ENCODE data around the gene FAAP20. TPM values are rescaled to one million over a fixed set of nuclear protein-coding genes. Genes with fewer than 3 reads are reported as not detected.
A peak's percentile ranks its signal among the peaks of the same experiment; 100 is the strongest.

The FAAP20 gene
- total and polyA plus RNA-seq, 2 experiments from 2014 or later, result 79.1 to 167 TPM

- no peak for TF ChIP-seq ETS1 (IDR thresholded peaks at IDR 0.05)
- TF ChIP-seq NANOG (IDR thresholded peaks at IDR 0.05; ENCODE audit: borderline replicate concordance), result no peak
- no peak for TF ChIP-seq ZNF462 (CRISPR knock-in tag; IDR thresholded peaks at IDR 0.05)
Measured at GRCh38 chr1:2179283-2180013, 15.1 kb downstream of the FAAP20 start (continued).

- H3K36me3 Mint-ChIP-seq (ENCODE audit: low read depth), result peaks cover 22% of the 10 kb centered on the region
- no peak overlapping the region for H3K27ac Mint-ChIP-seq
- no peaks in the 10 kb centered on the region for H3K9me3 Mint-ChIP-seq
- Histone ChIP-seq H4K20me1 (replicated peaks; ENCODE audit: insufficient read depth) (no peaks in the 10 kb centered on the region; the same call in 1 of the 2 replicates), H3K27ac (ENCODE audit: low read depth) (0 out of 2 replicates have a peak overlapping the region, but pooled peaks have one; percentile 55), H3K4me2 (no peak overlapping the region), H3K36me3 (ENCODE audit: insufficient read depth) (no peaks in the 10 kb centered on the region), H3K4me1 (ENCODE audit: insufficient read depth) (no peaks in the 10 kb centered on the region), H3K4me3 (no peak overlapping the region), H3K9me2 (ENCODE audit: insufficient read depth) (no peaks in the 10 kb centered on the region), H3K27me3 (ENCODE audit: insufficient read depth) (no peaks in the 10 kb centered on the region), H3F3A (replicated peaks; ENCODE audit: low read depth) (peaks cover 3% of the 10 kb centered on the region; the same call in 1 of the 2 replicates), H2AFZ (no peak overlapping the region), H3K79me2 (replicated peaks; ENCODE audit: insufficient read depth) (no peaks in the 10 kb centered on the region)
- no peak for ATAC-seq
- H3K4me3 Mint-ChIP-seq, result no peak overlapping the region
- H3K27me3 Mint-ChIP-seq (ENCODE audit: insufficient read depth, low read depth, poor library complexity), result peaks cover 24% of the 10 kb centered on the region
- H3K4me1 Mint-ChIP-seq, result peaks cover 4% of the 10 kb centered on the region
- DNase-seq (ENCODE audit: low spot score), result no peak
- TF ChIP-seq STAT1 (IDR thresholded peaks at IDR 0.05; ENCODE audit: unreplicated experiment) (no peak), ZNF331 (CRISPR knock-in tag; IDR thresholded peaks at IDR 0.05; ENCODE audit: low read depth) (no peak), POLR2AphosphoS5 (IDR thresholded peaks at IDR 0.05; ENCODE audit: low read depth) (no peak), CTCF (conservative IDR thresholded peaks at IDR 0.05; ENCODE audit: low read depth in 2 of 2) (no peak), EZH2phosphoT487 (IDR thresholded peaks at IDR 0.05; ENCODE audit: unreplicated experiment) (no peak), EZH2 (IDR thresholded peaks at IDR 0.05; ENCODE audit: low read depth, unreplicated experiment) (no peak), NANOG (IDR thresholded peaks at IDR 0.05; ENCODE audit: borderline replicate concordance) (no peak), ZNF114 (CRISPR knock-in tag; IDR thresholded peaks at IDR 0.05) (no peak), ETS1 (IDR thresholded peaks at IDR 0.05) (no peak), JUNB (IDR thresholded peaks at IDR 0.05; ENCODE audit: unreplicated experiment) (no peak)
Measured at GRCh38 chr1:2178875-2179274, 15.7 kb downstream of the FAAP20 start.
